Neuronal stem cell (in vitro differentiated cells): ENCODE results near the gene RBM45.
A peak's percentile ranks its signal among the peaks of the same experiment; 100 is the strongest.

Experiments
- DNase-seq: peaks from one replicate; pipeline ENCODE4 v3.0.0-alpha.2; 2013; ENCODE audit warnings: low spot score
- H2AFZ ChIP-seq: one replicate; pipeline ENCODE4 v1.6.1; 2013; ENCODE audit warnings: mild to moderate bottlenecking, low read length, inconsistent platforms
- H2AK5ac ChIP-seq: 2 replicates; pipeline ENCODE4 v1.6.1; 2013; ENCODE audit warnings: low read depth, mild to moderate bottlenecking, inconsistent platforms, low read length, moderate library complexity, mixed read lengths
- H2BK120ac ChIP-seq: 2 replicates; pipeline ENCODE4 v1.6.1; 2013; ENCODE audit warnings: low read depth, mild to moderate bottlenecking, inconsistent platforms, low read length, moderate library complexity, mixed read lengths
- H2BK12ac ChIP-seq: one replicate; pipeline ENCODE4 v1.6.1; 2013; ENCODE audit warnings: low read length, inconsistent platforms
- H2BK15ac ChIP-seq: 2 replicates; pipeline ENCODE4 v1.6.1; 2013; ENCODE audit warnings: mild to moderate bottlenecking, low read length, inconsistent platforms, mixed read lengths
- H2BK5ac ChIP-seq: one replicate; pipeline ENCODE4 v1.6.1; 2013; ENCODE audit warnings: inconsistent platforms, mild to moderate bottlenecking, low read length, moderate library complexity
- H3K14ac ChIP-seq: one replicate; pipeline ENCODE4 v1.6.1; 2013; ENCODE audit warnings: low read length, inconsistent platforms
- H3K18ac ChIP-seq: 2 replicates; pipeline ENCODE4 v1.6.1; 2013; ENCODE audit warnings: low read length, inconsistent platforms
- H3K23ac ChIP-seq: 2 replicates; pipeline ENCODE4 v1.6.1; 2013; ENCODE audit warnings: low read depth, mild to moderate bottlenecking, mixed read lengths, low read length, inconsistent platforms; ENCODE audit not compliant: poor library complexity
- H3K27ac ChIP-seq: replicated peaks from 3 replicates; pipeline ENCODE4 v1.5.1; 2013; ENCODE audit warnings: low read length, inconsistent platforms
- H3K27me3 ChIP-seq, 3 experiments: 2 replicates each; pipeline ENCODE4 v1.6.1; 2013; ENCODE audit warnings: low read length in 3 of 3, mild to moderate bottlenecking in 2 of 3, inconsistent platforms in 1 of 3, low read depth in 1 of 3, mixed read lengths in 1 of 3, moderate library complexity in 1 of 3; ENCODE audit not compliant: control insufficient read depth in 3 of 3, insufficient read depth in 3 of 3
- H3K36me3 ChIP-seq, 2 donors: replicated peaks in 1 of 2; 2 replicates each; pipeline ENCODE4 v1.6.1; 2013; ENCODE audit warnings: low read length in 2 of 2; ENCODE audit not compliant: control insufficient read depth in 2 of 2, insufficient read depth in 2 of 2
- H3K4ac ChIP-seq: 2 replicates; pipeline ENCODE4 v1.6.1; 2013; ENCODE audit warnings: inconsistent platforms, mild to moderate bottlenecking, low read length, moderate library complexity
- H3K4me1 ChIP-seq, 2 donors: 1 replicate in 1 of 2; 2 replicates in 1 of 2; pipeline ENCODE4 v1.6.1; 2013; ENCODE audit warnings: low read length in 2 of 2, low read depth in 1 of 2; ENCODE audit not compliant: control insufficient read depth in 2 of 2, insufficient read depth in 1 of 2
- H3K4me2 ChIP-seq: one replicate; pipeline ENCODE4 v1.6.1; 2013; ENCODE audit warnings: mild to moderate bottlenecking, low read length, inconsistent platforms; ENCODE audit not compliant: insufficient read depth, poor library complexity, severe bottlenecking
- H3K4me3 ChIP-seq, 2 donors: 2 replicates each; pipeline ENCODE4 v1.5.1; 2013; ENCODE audit warnings: low read length in 2 of 2, mild to moderate bottlenecking in 2 of 2, inconsistent platforms in 1 of 2, moderate library complexity in 1 of 2
- H3K79me1 ChIP-seq: one replicate; pipeline ENCODE4 v1.6.1; 2013; ENCODE audit warnings: low read depth, mild to moderate bottlenecking, inconsistent platforms, low read length, moderate library complexity
- H3K9ac ChIP-seq: one replicate; pipeline ENCODE4 v1.6.1; 2013; ENCODE audit warnings: mild to moderate bottlenecking, low read depth, low read length, inconsistent platforms; ENCODE audit not compliant: poor library complexity
- H3K9me3 ChIP-seq, 2 donors: replicated peaks in 1 of 2; 2 replicates each; pipeline versions ENCODE3 to v1.6.1; 2013; ENCODE audit warnings: low read length in 2 of 2, mild to moderate bottlenecking in 2 of 2, inconsistent platforms in 1 of 2, low read depth in 1 of 2, mixed read lengths in 1 of 2, moderate library complexity in 1 of 2; ENCODE audit not compliant: control insufficient read depth in 2 of 2, insufficient read depth in 1 of 2
- H4K8ac ChIP-seq: one replicate; pipeline ENCODE4 v1.6.1; 2013; ENCODE audit warnings: low read depth, mild to moderate bottlenecking, inconsistent platforms, low read length, moderate library complexity
- H4K91ac ChIP-seq: one replicate; pipeline ENCODE4 v1.6.1; 2013; ENCODE audit warnings: low read length, low read depth, mild to moderate bottlenecking, inconsistent platforms; ENCODE audit not compliant: poor library complexity
- WGBS, 2 donors: extraction: QIAGEN DNeasy Blood & Tissue Kit; methylation state at CpG; one replicate each; pipeline ENCODE4 v1.1.7; 2013; ENCODE audit warnings: missing lambda C conversion rate in 2 of 2, mixed read lengths in 1 of 2; ENCODE audit not compliant: insufficient read length in 2 of 2, insufficient replicate concordance in 1 of 2; ENCODE audit errors: extremely low coverage in 2 of 2; 5-methylcytosine and 5-hydroxymethylcytosine counted together

RBM45 gene

GRCh38 chr2:178072383-178073301, 39.6 kb upstream of the RBM45 start, which contains the start of gene PDE11A:
TSS of gene PDE11A (minus strand) at chr2:178072777. CDS start at chr2:178072437, 340 bp downstream.
- Histone ChIP-seq H2BK5ac (no peak within 1 kb of the TSS), H3K18ac (peak within 1 kb of the TSS; percentile 68), H2BK15ac (no peak within 1 kb of the TSS), H2AFZ (peak within 1 kb of the TSS; percentile 95), H3K23ac (peak within 1 kb of the TSS; percentile 95), H3K9ac (peak within 1 kb of the TSS; percentile 70), H3K9me3 (no peaks in the 10 kb centered on the region), H4K91ac (no peak within 1 kb of the TSS), H3K27ac (no peak within 1 kb of the TSS), H2BK120ac (no peak within 1 kb of the TSS), H3K79me1 (peaks cover 3% of the 10 kb centered on the region), H3K36me3 (no peaks in the 10 kb centered on the region), H3K14ac (peak within 1 kb of the TSS; percentile 92), H3K27me3 (peaks cover 0 to 52% (median 7%) of the 10 kb centered on the region in 3 experiments), H3K4me1 (peaks cover 3 to 4% of the 10 kb centered on the region in 2 donors), H2AK5ac (peak within 1 kb of the TSS; percentile 86), H4K8ac (no peak within 1 kb of the TSS), H2BK12ac (no peak within 1 kb of the TSS), H3K4me2 (peak within 1 kb of the TSS; percentile 77), H3K4ac (no peak within 1 kb of the TSS), H3K4me3 (peak within 1 kb of the TSS; percentile 41 to 81)
- WGBS, 2 donors: no CpG with 5 or more reads among the region's 44 CpGs
- DNase-seq: peak; percentile 63

GRCh38 chr2:178074123-178075005, 37.9 kb upstream of the RBM45 start:
- Histone ChIP-seq H4K91ac (no peak overlapping the region), H3K4me1 (peaks cover 3 to 4% of the 10 kb centered on the region in 2 donors), H4K8ac (no peak overlapping the region), H2AFZ (no peak overlapping the region), H3K23ac (no peak overlapping the region), H3K36me3 (no peaks in the 10 kb centered on the region), H3K27ac (no peak overlapping the region), H3K79me1 (peaks cover 3% of the 10 kb centered on the region), H2BK12ac (no peak overlapping the region), H3K4me2 (no peak overlapping the region), H3K4me3 (no peak overlapping the region), H3K27me3 (peaks cover 0 to 51% (median 7%) of the 10 kb centered on the region in 3 experiments), H2BK120ac (no peak overlapping the region), H2BK15ac (no peak overlapping the region), H2AK5ac (no peak overlapping the region), H3K14ac (no peak overlapping the region), H3K9ac (no peak overlapping the region), H3K18ac (no peak overlapping the region), H3K4ac (no peak overlapping the region), H3K9me3 (peaks cover 0 to 3% of the 10 kb centered on the region in 2 donors), H2BK5ac (no peak overlapping the region)
- DNase-seq: no peak
- no CpG with 5 or more reads among the region's 8 CpGs for WGBS, 2 donors

- Histone ChIP-seq H3K27ac (no peak overlapping the region), H3K4me2 (no peak overlapping the region), H3K79me1 (peaks cover 3% of the 10 kb centered on the region), H3K4me3 (no peak overlapping the region), H3K9me3 (peaks cover 0 to 3% of the 10 kb centered on the region in 2 donors), H2BK15ac (no peak overlapping the region), H4K8ac (no peak overlapping the region), H2AFZ (no peak overlapping the region), H2AK5ac (no peak overlapping the region), H3K9ac (no peak overlapping the region), H2BK120ac (no peak overlapping the region), H3K4ac (no peak overlapping the region), H3K23ac (no peak overlapping the region), H3K14ac (no peak overlapping the region), H3K27me3 (peaks cover 0 to 47% (median 7%) of the 10 kb centered on the region in 3 experiments), H3K36me3 (no peaks in the 10 kb centered on the region), H2BK5ac (no peak overlapping the region), H4K91ac (no peak overlapping the region), H3K4me1 (peaks cover 3 to 4% of the 10 kb centered on the region in 2 donors), H2BK12ac (no peak overlapping the region), H3K18ac (no peak overlapping the region)
- DNase-seq: no peak
- WGBS, 2 donors: no CpG with 5 or more reads among the region's 1 CpG
These were observed 37.3 kb upstream of the RBM45 start for GRCh38 chr2:178075006-178075326.

- Histone ChIP-seq H2AFZ (no peak overlapping the region), H2BK120ac (no peak overlapping the region), H3K4me2 (no peak overlapping the region), H3K36me3 (no peaks in the 10 kb centered on the region), H3K4ac (no peak overlapping the region), H3K27ac (no peak overlapping the region), H3K9me3 (peaks cover 0 to 3% of the 10 kb centered on the region in 2 donors), H3K79me1 (peaks cover 3% of the 10 kb centered on the region), H2BK5ac (no peak overlapping the region), H2AK5ac (no peak overlapping the region), H3K9ac (no peak overlapping the region), H3K18ac (no peak overlapping the region), H3K14ac (no peak overlapping the region), H3K23ac (no peak overlapping the region), H4K91ac (no peak overlapping the region), H3K4me3 (no peak overlapping the region), H2BK12ac (no peak overlapping the region), H4K8ac (no peak overlapping the region), H3K27me3 (peaks cover 0 to 39% (median 7%) of the 10 kb centered on the region in 3 experiments), H3K4me1 (peaks cover 3 to 4% of the 10 kb centered on the region in 2 donors), H2BK15ac (no peak overlapping the region)
- DNase-seq: no peak
These were observed 36.1 kb upstream of the RBM45 start for GRCh38 chr2:178076130-178076529.
